ENCODE measurements around the gene FJX1.

Gene FJX1

DNA sequence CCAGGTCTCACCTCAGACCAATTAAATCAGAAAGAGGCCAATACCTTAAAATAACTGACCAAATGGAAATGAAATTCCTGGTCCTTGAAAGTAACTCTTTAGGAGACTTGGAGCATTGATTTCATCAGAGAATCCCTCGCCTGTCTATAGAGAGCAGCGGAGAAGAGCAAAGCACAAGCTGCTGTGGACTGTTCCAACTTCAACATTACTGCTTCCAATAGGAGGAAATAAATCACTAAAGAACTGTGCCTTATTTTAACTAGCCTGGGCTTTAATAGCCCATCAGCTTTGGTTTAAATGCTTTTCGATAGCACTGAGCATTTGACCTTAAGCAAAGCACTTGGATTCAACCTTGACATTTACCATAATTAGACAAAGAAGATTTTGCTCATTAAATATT is 32.0 kb upstream of the FJX1 start:
- Histone ChIP-seq H3K27me3 (ENCODE audit: insufficient read depth, low read length) (no peaks in the 10 kb centered on the region), H3K79me2 (ENCODE audit: insufficient read depth, low read length) (no peaks in the 10 kb centered on the region), H3K27ac (ENCODE audit: low read depth, low read length, poor library complexity, severe bottlenecking) (no peak overlapping the region), H3K4me1 (ENCODE audit: insufficient read depth, low read length, severe bottlenecking) (no peaks in the 10 kb centered on the region), H3F3A (ENCODE audit: insufficient read depth, low read length) (no peaks in the 10 kb centered on the region), H2AFZ (ENCODE audit: low read length) (no peak overlapping the region), H4K20me1 (ENCODE audit: insufficient read depth, low read length) (no peaks in the 10 kb centered on the region), H3K9me2 (ENCODE audit: low read depth, low read length) (no peaks in the 10 kb centered on the region), H3K36me3 (ENCODE audit: insufficient read depth, low read length) (no peaks in the 10 kb centered on the region), H3K9me3 (ENCODE audit: low read length) (no peaks in the 10 kb centered on the region), H3K4me3 (ENCODE audit: low read depth, low read length, poor library complexity, severe bottlenecking) (no peak overlapping the region), H3K9ac (ENCODE audit: low read length) (no peak overlapping the region), H3K4me2 (ENCODE audit: low read length) (no peak overlapping the region)
- TF ChIP-seq, protein P1, sequence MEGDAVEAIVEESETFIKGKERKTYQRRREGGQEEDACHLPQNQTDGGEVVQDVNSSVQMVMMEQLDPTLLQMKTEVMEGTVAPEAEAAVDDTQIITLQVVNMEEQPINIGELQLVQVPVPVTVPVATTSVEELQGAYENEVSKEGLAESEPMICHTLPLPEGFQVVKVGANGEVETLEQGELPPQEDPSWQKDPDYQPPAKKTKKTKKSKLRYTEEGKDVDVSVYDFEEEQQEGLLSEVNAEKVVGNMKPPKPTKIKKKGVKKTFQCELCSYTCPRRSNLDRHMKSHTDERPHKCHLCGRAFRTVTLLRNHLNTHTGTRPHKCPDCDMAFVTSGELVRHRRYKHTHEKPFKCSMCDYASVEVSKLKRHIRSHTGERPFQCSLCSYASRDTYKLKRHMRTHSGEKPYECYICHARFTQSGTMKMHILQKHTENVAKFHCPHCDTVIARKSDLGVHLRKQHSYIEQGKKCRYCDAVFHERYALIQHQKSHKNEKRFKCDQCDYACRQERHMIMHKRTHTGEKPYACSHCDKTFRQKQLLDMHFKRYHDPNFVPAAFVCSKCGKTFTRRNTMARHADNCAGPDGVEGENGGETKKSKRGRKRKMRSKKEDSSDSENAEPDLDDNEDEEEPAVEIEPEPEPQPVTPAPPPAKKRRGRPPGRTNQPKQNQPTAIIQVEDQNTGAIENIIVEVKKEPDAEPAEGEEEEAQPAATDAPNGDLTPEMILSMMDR (IDR thresholded peaks at IDR 0.05; ENCODE audit: low read length): no peak
- TF ChIP-seq EZH2 (IDR thresholded peaks at IDR 0.05; ENCODE audit: borderline replicate concordance, low read length): no peak

DNA sequence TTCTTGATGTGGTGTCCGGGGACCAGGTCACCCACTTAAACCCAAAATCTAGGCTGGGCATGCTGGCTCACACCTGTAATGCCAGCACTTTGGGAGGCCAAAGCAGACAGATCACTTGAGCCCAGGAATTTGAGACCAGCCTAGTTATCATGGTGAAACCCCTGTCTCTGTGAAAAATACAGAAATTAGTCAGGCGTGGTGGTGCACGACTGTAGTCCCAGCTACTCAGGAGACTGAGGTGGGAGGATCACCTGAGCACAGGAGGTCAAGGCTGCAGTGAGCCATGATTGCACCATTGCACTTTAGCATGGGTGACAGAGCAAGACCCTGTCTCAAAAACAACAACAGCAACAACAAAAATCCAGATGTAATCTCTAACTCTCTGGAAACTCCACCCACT is 30.3 kb upstream of the FJX1 start:
- no peak overlapping the region for H2AFZ ChIP-seq (ENCODE audit: low read length)
- H3K27me3 ChIP-seq (ENCODE audit: insufficient read depth, low read length): no peaks in the 10 kb centered on the region
- H3K4me3 ChIP-seq (ENCODE audit: low read depth, low read length, poor library complexity, severe bottlenecking): no peak overlapping the region
- H3K9me3 ChIP-seq (ENCODE audit: low read length): no peaks in the 10 kb centered on the region
- H3K27ac ChIP-seq (ENCODE audit: low read depth, low read length, poor library complexity, severe bottlenecking): no peak overlapping the region
- no peaks in the 10 kb centered on the region for H3K36me3 ChIP-seq (ENCODE audit: insufficient read depth, low read length)
- no peaks in the 10 kb centered on the region for H3K79me2 ChIP-seq (ENCODE audit: insufficient read depth, low read length)
- no peaks in the 10 kb centered on the region for H3F3A ChIP-seq (ENCODE audit: insufficient read depth, low read length)
- no peaks in the 10 kb centered on the region for H3K4me1 ChIP-seq (ENCODE audit: insufficient read depth, low read length, severe bottlenecking)
- no peak overlapping the region for H3K4me2 ChIP-seq (ENCODE audit: low read length)
- no peak overlapping the region for H3K9ac ChIP-seq (ENCODE audit: low read length)
- TF ChIP-seq EZH2 (IDR thresholded peaks at IDR 0.05; ENCODE audit: borderline replicate concordance, low read length): no peak
- TF ChIP-seq, protein P1 (IDR thresholded peaks at IDR 0.05; ENCODE audit: low read length): no peak
- no peaks in the 10 kb centered on the region for H4K20me1 ChIP-seq (ENCODE audit: insufficient read depth, low read length)
- no peaks in the 10 kb centered on the region for H3K9me2 ChIP-seq (ENCODE audit: low read depth, low read length)

DNA sequence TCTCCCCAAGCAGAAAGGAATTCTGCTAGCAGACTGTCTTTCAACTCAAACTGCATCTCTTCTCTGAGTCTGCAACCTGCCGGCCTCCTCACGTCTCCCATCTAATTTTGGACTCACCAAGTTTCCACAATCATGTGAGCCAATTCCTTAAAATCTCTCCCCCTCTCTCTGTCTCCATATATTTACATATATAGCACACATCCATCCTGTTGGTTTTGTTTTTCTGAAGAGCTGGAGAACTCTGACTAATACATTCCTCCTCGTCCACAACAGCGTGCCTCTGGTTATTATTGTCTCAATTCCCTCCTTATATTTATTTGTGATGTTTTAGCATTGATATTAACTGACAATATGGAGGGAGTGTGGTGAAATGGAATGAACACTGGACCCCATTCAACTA is 29.6 kb upstream of the FJX1 start:
- no peak overlapping the region for H3K27ac ChIP-seq (ENCODE audit: low read depth, low read length, poor library complexity, severe bottlenecking)
- no peaks in the 10 kb centered on the region for H3K4me1 ChIP-seq (ENCODE audit: insufficient read depth, low read length, severe bottlenecking)
- H3K79me2 ChIP-seq (ENCODE audit: insufficient read depth, low read length): no peaks in the 10 kb centered on the region

More for the DNA sequence above, 29.6 kb upstream of the FJX1 start:
- H3K36me3 ChIP-seq (ENCODE audit: insufficient read depth, low read length): no peaks in the 10 kb centered on the region
- H3K27me3 ChIP-seq (ENCODE audit: insufficient read depth, low read length): no peaks in the 10 kb centered on the region
- H3K9me2 ChIP-seq (ENCODE audit: low read depth, low read length): no peaks in the 10 kb centered on the region
- no peaks in the 10 kb centered on the region for H4K20me1 ChIP-seq (ENCODE audit: insufficient read depth, low read length)
- H3F3A ChIP-seq (ENCODE audit: insufficient read depth, low read length): no peaks in the 10 kb centered on the region
- H3K9ac ChIP-seq (ENCODE audit: low read length): no peak overlapping the region
- no peak for TF ChIP-seq EZH2 (IDR thresholded peaks at IDR 0.05; ENCODE audit: borderline replicate concordance, low read length)
- TF ChIP-seq, protein P1 (IDR thresholded peaks at IDR 0.05; ENCODE audit: low read length): no peak
- H2AFZ ChIP-seq (ENCODE audit: low read length): no peak overlapping the region
- no peak overlapping the region for H3K4me3 ChIP-seq (ENCODE audit: low read depth, low read length, poor library complexity, severe bottlenecking)
- no peaks in the 10 kb centered on the region for H3K9me3 ChIP-seq (ENCODE audit: low read length)
- H3K4me2 ChIP-seq (ENCODE audit: low read length): no peak overlapping the region
